GM19239 (cell line): ENCODE results near the gene RNF214.
"Not testable (repeated sequence)": the region's sequence is repeated elsewhere in the genome, so short reads cannot be mapped to it uniquely, and the experiment has no call there.

Experiments used
- DNase-seq: peaks from one replicate; pipeline ENCODE4 v3.0.0; 2011; ENCODE audit warnings: low spot score; ENCODE audit not compliant: insufficient read length
- FAIRE-seq: peaks from 2 replicates; lab custom pipeline; 2011; peaks lifted over from hg19 to GRCh38; lab: Jason Lieb, UNC

RNF214 gene

DNA sequence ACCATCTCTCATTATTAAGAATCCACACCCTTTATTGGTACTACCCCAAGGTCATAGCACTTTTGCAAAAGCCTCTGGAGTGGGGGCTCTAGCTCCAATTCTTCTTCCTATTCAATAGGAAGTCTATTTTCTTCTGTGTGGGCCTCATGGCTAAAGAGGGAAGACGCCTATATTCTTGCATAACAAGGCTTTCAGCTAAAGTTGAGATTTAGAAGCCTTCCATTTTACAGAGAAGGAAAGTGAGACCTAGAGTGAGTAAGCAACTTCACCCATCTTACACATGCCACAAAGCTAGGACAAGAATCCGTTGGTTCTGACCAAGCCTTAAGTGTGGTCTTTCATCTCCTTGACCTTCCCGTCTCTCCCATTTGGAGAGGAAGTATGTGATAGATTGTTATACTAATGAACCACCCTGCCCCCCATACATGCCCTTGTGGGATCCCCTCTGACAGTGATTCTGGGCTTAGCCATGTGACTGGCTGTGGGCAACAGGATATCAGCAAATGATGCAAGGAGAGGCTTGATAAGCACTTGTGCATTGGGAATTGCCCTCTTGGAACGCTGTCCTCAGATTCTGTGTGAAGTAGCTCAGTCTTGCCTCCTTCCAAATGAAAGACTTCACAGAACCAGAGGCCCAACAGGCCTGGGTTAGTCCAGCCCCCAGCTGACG, 71.3 kb downstream of the RNF214 start:
- no peak for FAIRE-seq
- DNase-seq, result no peak

- FAIRE-seq (no peak), DNase-seq (no peak)
Measured at GRCh38 chr11:117305145-117305544, 72.7 kb downstream of the RNF214 start.

DNA sequence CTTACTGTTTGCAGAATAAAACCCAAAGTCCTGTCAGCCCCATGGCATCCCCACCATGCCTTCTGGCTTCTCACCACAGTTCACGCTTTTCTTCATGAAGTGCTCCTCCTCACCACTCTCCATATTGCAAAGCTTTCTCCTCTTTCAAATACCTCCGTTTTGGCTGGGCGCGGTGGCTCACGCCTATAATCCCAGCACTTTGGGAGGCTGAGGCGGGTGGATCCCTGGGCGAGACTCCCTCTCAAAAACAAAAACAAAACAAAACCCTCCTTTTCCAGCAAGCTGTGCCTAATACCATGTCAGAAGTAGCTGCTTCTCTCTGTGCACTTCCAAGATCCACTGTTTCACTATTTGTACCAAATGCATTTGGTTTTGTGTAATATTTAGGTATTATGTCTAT, 76.8 kb downstream of the RNF214 start:
- DNase-seq, result no peak
- FAIRE-seq, result no peak

GRCh38 chr11:117313091-117313490, 80.6 kb downstream of the RNF214 start:
- FAIRE-seq (no peak), DNase-seq (no peak)

- DNase-seq (no peak), FAIRE-seq (no peak)
Measured at GRCh38 chr11:117313828-117314768, 81.6 kb downstream of the RNF214 start.

- no peak for DNase-seq
- no peak for FAIRE-seq
Measured at GRCh38 chr11:117314840-117315239, 82.4 kb downstream of the RNF214 start.

- FAIRE-seq (no peak), DNase-seq (no peak)
Measured at GRCh38 chr11:117315285-117316196, 83.1 kb downstream of the RNF214 start.

DNA sequence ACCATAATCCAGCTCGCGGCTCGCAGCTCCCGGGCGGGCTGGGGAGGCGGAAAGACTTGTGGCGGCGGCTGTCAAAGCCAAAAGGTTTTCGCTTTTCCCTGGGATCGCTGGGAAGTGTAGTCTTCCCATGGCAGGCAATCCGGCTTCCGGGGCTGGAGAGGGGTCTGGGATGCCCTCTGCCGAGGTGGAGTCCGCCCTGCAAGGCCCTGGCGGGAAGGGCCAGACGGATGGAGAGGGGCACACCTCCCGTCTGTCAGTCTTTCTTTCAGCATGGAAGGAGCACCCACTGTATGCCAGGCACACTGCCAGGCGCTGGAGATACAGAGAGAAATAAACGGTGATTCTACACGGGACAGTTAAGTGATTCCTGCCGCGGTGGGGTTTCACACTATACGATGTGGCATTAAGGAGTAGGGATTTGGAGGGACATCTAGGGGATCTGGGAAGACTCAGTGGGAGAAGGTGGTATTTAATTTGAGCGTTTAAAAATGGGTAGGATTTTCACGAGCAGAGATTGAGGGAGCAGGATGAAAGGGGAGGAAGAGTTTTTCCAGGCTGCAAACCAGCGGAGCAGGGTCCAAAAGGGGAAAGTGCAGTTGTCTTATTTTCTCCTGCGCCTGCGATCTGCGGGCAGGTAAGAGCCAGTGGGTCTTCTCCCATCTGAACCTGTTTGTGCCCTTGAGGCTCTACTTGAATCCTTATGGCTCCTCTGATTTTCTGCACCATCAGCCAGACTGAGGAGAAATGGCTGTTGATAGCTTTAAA, 83.9 kb downstream of the RNF214 start, which contains the start of gene BACE1:
BACE1 (minus strand) TSS at position 60 of the 765 bp plus-strand sequence. CDS start 461 bp downstream, outside the sequence.
- DNase-seq (no peak), FAIRE-seq (no peak)

GRCh38 chr11:117318738-117319137, 86.3 kb downstream of the RNF214 start:
- no peak for FAIRE-seq
- DNase-seq, result no peak

GRCh38 chr11:117319214-117319840, 86.9 kb downstream of the RNF214 start:
- DNase-seq (no peak), FAIRE-seq (no peak)

DNA sequence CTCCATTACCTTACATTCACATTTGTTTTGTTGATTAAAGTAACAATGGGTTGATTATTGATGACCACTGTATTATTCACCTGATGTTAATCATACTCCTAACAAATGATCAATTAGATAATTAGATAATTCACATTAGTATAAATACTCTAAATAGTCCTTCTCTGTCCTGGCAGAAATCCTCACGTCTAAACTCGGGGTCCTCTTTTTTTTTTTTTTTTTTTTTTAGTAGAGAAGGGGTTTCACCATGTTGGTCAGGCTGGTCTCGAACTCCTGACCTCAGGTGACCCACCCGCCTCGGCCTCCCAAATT, 94.7 kb downstream of the RNF214 start:
- not testable (repeated sequence) for DNase-seq, FAIRE-seq

GRCh38 chr11:117327567-117328374, 95.3 kb downstream of the RNF214 start, which contains the start of gene CEP164:
Gene CEP164 (plus strand): TSS chr11:117327854. CDS start chr11:117338587, 10,733 bp downstream.
- FAIRE-seq, result peak; percentile 98
- peak; percentile 97 for DNase-seq

DNA sequence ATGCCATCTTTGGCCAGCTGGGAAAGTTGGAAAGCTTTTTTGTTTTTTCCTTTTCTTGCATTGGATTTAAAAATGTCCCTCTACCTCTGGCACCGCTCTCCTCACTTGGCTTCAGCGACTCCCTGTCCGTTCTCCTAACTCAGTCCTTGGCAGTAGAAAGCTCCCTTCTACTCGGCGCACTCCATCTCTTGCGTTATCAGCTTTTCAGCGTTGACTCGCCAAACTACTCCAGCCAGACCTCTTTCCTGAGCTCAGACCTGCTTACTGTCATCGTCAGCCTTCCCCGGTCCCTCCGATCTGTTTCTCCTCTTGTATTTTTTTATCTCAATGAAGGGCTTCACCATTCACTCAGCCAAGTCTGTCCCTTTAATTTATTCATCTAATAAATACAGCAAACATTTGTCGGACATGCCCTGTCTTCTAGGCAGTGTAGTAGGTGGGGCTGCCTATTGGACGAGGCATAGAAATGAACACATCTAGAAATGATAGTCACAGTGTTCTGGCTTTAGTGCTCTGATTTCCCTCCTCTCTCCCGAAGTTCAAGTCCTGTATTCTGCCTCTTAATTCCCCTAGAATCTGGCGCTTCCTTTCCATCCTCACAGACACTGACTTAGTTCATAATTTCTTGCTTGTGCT, 96.0 kb downstream of the RNF214 start:
- no peak for FAIRE-seq
- DNase-seq, result no peak

DNA sequence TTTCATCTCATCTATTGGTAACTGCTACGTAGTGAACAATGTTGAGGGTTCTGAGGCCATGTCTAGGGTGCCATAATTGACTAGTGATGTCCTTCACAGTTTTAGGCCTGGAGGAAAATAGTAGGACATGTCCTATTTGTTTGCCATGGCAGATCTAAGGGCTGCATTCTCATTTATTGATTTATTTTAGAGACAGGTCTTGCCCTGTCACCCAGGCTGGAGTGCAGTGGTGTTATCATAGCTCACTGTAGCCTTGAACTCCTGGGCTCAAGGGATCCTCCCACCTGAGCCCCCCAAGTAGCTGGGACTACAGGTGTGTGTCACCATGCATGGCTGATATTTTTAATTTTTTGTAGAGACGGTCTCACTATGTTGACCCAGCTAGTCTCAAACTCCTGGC, 100.4 kb downstream of the RNF214 start:
- FAIRE-seq (no peak), DNase-seq (no peak)

DNA sequence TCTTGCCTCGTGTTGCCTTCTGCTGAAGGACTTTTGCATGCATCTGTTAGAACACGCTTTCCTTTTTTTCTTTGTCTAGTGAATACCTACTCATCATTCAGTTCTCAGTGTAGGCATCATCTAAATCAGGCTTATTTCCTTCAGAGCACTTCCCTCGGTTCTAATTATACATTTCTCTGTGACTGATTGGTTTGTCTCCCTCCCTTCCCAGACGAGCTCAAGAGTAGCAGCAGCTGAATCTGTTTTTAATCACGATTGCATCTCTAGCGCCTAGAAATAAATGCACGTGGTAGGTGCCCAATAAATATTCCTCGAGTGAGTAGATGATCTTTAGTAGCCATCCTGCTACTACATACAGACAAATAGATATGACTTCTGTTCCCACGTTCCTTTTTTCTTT, 101.4 kb downstream of the RNF214 start:
- FAIRE-seq (no peak), DNase-seq (no peak)

- FAIRE-seq (no peak), DNase-seq (no peak)
Measured at GRCh38 chr11:117334896-117335295, 102.4 kb downstream of the RNF214 start.

DNA sequence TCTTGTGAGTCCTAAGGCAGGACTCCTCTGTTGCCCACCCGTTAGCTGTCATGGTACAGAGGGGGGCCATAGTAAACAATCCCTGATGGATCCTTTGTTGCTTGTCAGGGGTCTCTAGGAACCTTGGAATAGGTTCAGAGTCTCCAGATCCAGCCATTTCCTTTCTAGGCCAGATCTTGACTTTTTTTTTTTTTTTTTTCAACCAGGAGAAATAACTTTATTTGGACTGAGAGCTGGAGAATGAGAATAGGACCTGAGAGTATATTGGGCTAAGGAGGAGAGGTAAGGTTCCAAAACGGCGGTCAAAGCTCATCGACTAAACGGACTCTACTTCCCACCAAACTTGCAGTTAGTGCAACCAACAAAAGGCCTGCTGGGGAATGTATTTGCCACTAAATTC, 102.9 kb downstream of the RNF214 start:
- DNase-seq (no peak), FAIRE-seq (no peak)
